Fibroblast of lung (primary cell): ENCODE results near the gene GRID2IP.

Experiments used
- CTCF ChIP-seq, 2 donors: IDR thresholded peaks in 1 of 2; conservative IDR thresholded peaks in 1 of 2; 1 replicate in 1 of 2; 2 replicates in 1 of 2; pipeline ENCODE4 v1.5.1; 2011 to 2012; ENCODE audit warnings: low read length in 2 of 2, control low read depth in 1 of 2, inconsistent platforms in 1 of 2, low read depth in 1 of 2, mild to moderate bottlenecking in 1 of 2
- EZH2 ChIP-seq: IDR thresholded peaks from 2 replicates; pipeline ENCODE4 v1.5.1; 2012; ENCODE audit warnings: low read length, control low read depth, mild to moderate bottlenecking; ENCODE audit errors: missing control alignments

- TF ChIP-seq CTCF (conservative IDR thresholded peaks at IDR 0.05 in 1 of 2, IDR thresholded peaks at IDR 0.05 in 1 of 2; ENCODE audit: low read depth in 1 of 2, low read length in 2 of 2) (no peak), EZH2 (no peak)
These were observed 22.7 kb downstream of the GRID2IP start for GRCh38 chr7:6528401-6529130.
